ENCODE measurements around the gene CCS.
A peak's percentile ranks its signal among the peaks of the same experiment; 100 is the strongest.
"Not testable (repeated sequence)": the region's sequence is repeated elsewhere in the genome, so short reads cannot be mapped to it uniquely, and the experiment has no call there.

Gene CCS

DNA sequence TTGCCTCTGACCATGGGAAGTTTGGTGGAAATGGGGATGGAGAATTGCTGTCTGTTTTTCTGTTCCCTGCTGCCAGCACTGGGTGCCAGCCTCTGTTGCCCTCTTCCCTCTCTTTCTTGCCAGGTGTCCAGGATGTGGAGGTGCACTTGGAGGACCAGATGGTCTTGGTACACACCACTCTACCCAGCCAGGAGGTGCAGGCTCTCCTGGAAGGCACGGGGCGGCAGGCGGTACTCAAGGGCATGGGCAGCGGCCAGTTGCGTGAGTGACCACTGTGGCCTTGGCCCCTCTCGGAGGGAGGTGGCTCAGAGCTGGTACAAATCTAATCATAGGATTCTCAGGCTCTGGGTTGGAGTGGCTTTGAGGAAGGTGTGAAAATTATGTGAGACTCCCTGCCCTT, 6.0 kb downstream of the CCS start:
- no peak overlapping the region for H3K27ac ChIP-seq (ENCODE audit: low read length)
- H3K4me1 ChIP-seq (ENCODE audit: insufficient read depth, low read length), result no peaks in the 10 kb centered on the region
- no peaks in the 10 kb centered on the region for H3K27me3 ChIP-seq (ENCODE audit: insufficient read depth, low read length)
- H3K9me3 ChIP-seq (ENCODE audit: insufficient read depth, low read depth, low read length), result no peaks in the 10 kb centered on the region
- H3K4me3 ChIP-seq (ENCODE audit: low read length), result no peak overlapping the region
- no peak overlapping the region for H3K9ac ChIP-seq (ENCODE audit: low read depth, low read length)
- H3K36me3 ChIP-seq (ENCODE audit: insufficient read depth, low read depth, low read length), result peaks cover 31% of the 10 kb centered on the region

DNA sequence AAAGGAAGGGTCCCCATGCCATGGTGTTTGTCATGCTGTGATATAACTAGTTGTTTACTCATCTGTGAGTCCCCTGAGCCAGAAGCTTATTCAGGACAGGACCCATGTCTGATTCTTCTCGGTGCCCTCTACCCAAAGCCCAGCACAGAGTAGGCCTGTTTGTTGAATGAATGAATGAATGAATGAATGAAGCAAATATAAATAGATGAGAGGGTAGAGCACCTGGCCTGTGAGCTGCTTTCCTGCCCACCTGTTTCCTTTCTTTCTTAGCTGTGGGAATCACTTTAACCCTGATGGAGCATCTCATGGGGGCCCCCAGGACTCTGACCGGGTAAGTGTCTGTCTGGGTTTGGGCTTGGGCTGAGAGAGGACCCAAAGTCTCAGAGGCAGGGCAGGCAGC, 7.2 kb downstream of the CCS start:
- H3K9me3 ChIP-seq (ENCODE audit: insufficient read depth, low read depth, low read length), result no peaks in the 10 kb centered on the region
- no peak overlapping the region for H3K4me3 ChIP-seq (ENCODE audit: low read length)
- no peaks in the 10 kb centered on the region for H3K27me3 ChIP-seq (ENCODE audit: insufficient read depth, low read length)
- H3K27ac ChIP-seq (ENCODE audit: low read length), result no peak overlapping the region
- H3K9ac ChIP-seq (ENCODE audit: low read depth, low read length), result no peak overlapping the region
- peaks cover 41% of the 10 kb centered on the region for H3K36me3 ChIP-seq (ENCODE audit: insufficient read depth, low read depth, low read length)
- H3K4me1 ChIP-seq (ENCODE audit: insufficient read depth, low read length), result no peaks in the 10 kb centered on the region

DNA sequence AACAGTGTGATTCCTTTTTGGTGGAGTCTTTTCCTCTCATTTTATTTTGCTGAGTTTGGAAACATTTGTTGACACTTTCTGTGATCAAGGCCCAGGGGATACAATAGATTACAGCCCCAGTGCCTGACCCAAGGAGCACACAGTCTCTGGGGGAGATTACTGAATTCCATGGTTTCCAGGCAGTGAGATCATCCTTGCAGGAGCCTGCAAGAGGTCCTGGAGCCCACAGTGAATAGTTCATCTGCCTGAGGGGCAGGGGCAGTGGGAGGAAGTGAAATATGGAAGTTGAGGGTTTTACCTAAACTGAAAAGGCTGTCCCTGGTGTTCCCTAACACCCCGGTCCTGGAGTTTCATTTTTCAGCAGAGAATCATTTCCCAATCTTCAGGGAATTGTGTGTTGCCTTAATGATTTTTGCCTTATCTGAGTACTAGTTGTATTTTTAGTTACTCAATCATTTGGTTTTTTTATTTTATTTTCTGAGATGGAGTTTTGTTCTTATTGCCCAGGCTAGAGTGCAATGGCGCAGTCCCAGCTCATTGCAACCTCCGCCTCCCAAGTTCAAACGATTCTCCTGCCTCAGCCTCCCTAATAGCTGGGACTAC, 7.7 kb downstream of the CCS start:
- no peaks in the 10 kb centered on the region for H3K27me3 ChIP-seq (ENCODE audit: insufficient read depth, low read length)
- H3K36me3 ChIP-seq (ENCODE audit: insufficient read depth, low read depth, low read length), result peaks cover 46% of the 10 kb centered on the region
- H3K4me1 ChIP-seq (ENCODE audit: insufficient read depth, low read length), result no peaks in the 10 kb centered on the region
- H3K9me3 ChIP-seq (ENCODE audit: insufficient read depth, low read depth, low read length), result no peaks in the 10 kb centered on the region
- no peak overlapping the region for H3K27ac ChIP-seq (ENCODE audit: low read length)
- no peak overlapping the region for H3K4me3 ChIP-seq (ENCODE audit: low read length)
- H3K9ac ChIP-seq (ENCODE audit: low read depth, low read length), result no peak overlapping the region

DNA sequence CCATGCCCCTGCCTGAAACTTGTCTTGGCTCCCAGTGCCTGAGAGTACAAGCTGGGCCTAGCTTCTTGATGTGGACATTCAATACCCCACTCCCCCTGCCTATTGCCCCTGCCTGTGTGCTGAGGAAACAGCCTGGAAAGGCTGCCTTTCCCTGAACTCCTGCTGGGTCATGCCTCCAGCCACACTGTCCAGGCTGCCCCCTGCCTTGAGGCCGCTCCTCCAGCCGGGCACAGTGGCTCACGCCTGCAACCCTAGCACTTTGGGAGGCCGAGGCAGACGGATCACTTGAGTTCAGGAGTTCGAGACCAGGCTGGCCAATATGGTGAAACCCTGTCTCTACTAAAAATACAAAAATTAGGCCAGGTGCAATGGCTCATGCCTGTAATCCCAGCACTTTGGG, 10.1 kb downstream of the CCS start:
- Histone ChIP-seq H3K9ac (ENCODE audit: low read depth, low read length) (no peak overlapping the region), H3K36me3 (ENCODE audit: insufficient read depth, low read depth, low read length) (peaks cover 45% of the 10 kb centered on the region), H3K27ac (ENCODE audit: low read length) (no peak overlapping the region), H3K4me3 (ENCODE audit: low read length) (no peak overlapping the region), H3K9me3 (ENCODE audit: insufficient read depth, low read depth, low read length) (no peaks in the 10 kb centered on the region), H3K4me1 (ENCODE audit: insufficient read depth, low read length) (no peaks in the 10 kb centered on the region), H3K27me3 (ENCODE audit: insufficient read depth, low read length) (no peaks in the 10 kb centered on the region)

DNA sequence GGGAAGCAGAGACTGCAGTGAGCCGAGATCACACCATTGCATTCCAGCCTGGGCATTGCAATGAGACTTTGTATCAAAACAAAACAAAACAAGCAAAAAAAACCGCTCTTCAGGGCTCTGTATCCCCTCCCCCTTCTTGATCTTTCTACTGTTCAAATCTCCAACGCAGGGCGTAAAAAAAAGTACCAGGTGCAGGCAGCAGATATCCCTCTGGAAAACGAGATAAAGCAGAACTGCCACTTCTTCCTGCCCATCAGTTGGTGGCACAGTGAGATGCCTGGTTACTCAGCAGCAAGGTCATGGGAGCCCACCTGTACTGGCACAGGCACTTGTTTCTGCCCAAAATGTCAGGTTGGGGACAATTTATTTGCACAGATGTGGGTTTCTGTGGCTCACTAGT, 11.2 kb downstream of the CCS start:
- H3K9ac ChIP-seq (ENCODE audit: low read depth, low read length), result no peak overlapping the region
- no peaks in the 10 kb centered on the region for H3K9me3 ChIP-seq (ENCODE audit: insufficient read depth, low read depth, low read length)
- no peaks in the 10 kb centered on the region for H3K27me3 ChIP-seq (ENCODE audit: insufficient read depth, low read length)
- peaks cover 40% of the 10 kb centered on the region for H3K36me3 ChIP-seq (ENCODE audit: insufficient read depth, low read depth, low read length)
- H3K27ac ChIP-seq (ENCODE audit: low read length), result no peak overlapping the region
- H3K4me1 ChIP-seq (ENCODE audit: insufficient read depth, low read length), result no peaks in the 10 kb centered on the region
- H3K4me3 ChIP-seq (ENCODE audit: low read length), result no peak overlapping the region

DNA sequence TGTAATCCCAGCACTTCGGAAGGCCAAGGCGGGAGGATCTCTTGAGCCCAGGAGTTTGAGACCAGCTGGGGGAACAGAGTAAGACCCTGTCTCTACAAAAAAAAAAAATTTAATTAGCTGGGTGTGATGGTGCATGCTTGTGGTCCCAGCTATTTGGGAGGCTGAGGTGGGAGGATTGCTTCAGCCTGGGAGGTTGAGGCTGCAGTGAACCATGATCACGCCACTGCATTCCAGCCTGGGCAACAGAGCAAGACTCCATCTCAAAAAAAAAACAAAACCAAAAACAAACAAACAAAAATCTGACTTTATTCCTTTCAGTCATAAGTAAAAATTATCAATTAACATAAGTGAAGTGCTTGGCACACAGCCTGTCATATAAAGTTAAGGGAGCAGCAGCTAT, 13.6 kb downstream of the CCS start:
- H3K36me3 ChIP-seq (ENCODE audit: insufficient read depth, low read depth, low read length), result peaks cover 24% of the 10 kb centered on the region
- H3K9me3 ChIP-seq (ENCODE audit: insufficient read depth, low read depth, low read length); H3K27me3 ChIP-seq (ENCODE audit: insufficient read depth, low read length); H3K4me1 ChIP-seq (ENCODE audit: insufficient read depth, low read length); H3K4me3 ChIP-seq (ENCODE audit: low read length); H3K27ac ChIP-seq (ENCODE audit: low read length); H3K9ac ChIP-seq (ENCODE audit: low read depth, low read length): not testable (repeated sequence)

DNA sequence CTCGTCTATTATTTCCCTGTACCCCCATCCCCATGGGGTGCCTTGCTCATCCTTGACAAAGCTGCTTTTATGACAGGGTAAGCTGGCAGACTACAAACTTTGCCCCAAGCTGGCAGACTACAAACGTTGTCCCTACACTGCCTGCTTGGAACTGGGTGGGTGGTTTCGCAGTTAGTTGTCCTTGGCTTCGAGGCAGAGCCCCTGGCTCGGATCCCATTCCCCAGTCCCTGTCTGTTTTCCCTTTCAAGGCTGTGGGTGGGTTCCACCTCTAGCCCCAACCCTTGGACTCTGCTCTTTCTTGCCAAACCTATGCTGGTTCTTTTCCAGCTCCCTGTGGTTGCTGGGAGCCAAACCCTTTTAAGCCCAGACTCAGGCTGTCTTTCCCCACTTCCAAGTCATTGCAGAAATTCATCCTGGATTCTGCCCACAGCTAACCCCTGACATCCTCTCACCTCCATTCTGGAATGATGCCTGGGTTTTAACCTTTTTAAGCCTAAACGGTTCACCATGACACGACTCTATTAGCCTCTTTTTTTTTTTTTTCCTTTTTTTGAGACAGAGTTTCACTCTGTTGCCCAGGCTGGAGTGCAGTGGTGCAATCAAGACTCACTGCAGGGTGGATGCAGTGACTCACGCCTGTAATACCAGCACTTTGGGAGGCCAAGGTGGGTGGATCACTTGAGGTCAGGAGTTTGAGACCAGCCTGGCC, 14.3 kb downstream of the CCS start:
- Histone ChIP-seq H3K27ac (ENCODE audit: low read length) (no peak overlapping the region), H3K36me3 (ENCODE audit: insufficient read depth, low read depth, low read length) (peaks cover 19% of the 10 kb centered on the region), H3K4me1 (ENCODE audit: insufficient read depth, low read length) (no peaks in the 10 kb centered on the region), H3K9ac (ENCODE audit: low read depth, low read length) (no peak overlapping the region), H3K9me3 (ENCODE audit: insufficient read depth, low read depth, low read length) (no peaks in the 10 kb centered on the region), H3K4me3 (ENCODE audit: low read length) (no peak overlapping the region), H3K27me3 (ENCODE audit: insufficient read depth, low read length) (no peaks in the 10 kb centered on the region)

DNA sequence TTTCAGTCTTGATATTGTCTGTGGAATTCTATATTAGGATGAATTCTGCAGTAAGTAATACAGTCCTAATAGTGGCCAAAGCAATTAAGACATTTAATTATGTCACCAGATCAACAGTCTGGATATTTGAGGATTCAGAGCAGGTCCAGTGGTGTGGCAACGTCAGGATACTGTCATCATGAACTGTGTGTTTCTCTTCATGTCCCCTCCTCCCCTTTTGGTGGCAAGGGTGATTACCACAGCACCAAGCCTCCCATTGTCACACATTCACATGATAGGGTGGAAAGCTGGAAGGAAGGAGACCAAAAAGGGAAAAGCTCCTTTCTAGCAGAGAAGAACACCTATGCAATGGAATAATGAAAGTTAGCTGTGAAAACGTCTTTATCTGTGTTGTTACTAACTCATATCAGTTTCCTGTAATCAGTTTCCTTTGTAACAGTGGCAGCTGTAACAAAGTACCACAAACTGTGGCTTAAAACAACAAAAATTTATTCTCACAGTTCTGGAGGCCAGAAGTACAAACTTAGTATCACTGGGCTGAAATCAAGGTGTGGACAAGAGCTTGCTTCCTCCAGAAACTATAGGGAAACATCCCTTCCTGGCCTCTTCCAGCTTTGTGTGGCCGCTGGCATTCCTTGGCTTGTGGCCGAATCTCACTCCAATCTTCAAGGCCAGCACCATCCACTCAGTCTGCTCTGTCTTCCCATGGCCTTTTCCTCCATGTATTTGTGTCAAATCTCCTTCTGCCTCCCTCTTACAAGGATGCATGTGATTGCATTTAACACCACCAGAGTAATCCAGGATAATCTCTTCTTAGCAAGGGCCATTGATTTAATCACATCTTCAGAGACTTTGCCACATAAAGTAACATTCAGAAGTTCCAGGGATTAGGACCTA, 17.0 kb downstream of the CCS start:
- Histone ChIP-seq H3K4me1 (ENCODE audit: insufficient read depth, low read length) (no peaks in the 10 kb centered on the region), H3K9me3 (ENCODE audit: insufficient read depth, low read depth, low read length) (no peaks in the 10 kb centered on the region), H3K9ac (ENCODE audit: low read depth, low read length) (no peak overlapping the region), H3K27ac (ENCODE audit: low read length) (no peak overlapping the region), H3K27me3 (ENCODE audit: insufficient read depth, low read length) (no peaks in the 10 kb centered on the region), H3K36me3 (ENCODE audit: insufficient read depth, low read depth, low read length) (peaks cover 10% of the 10 kb centered on the region), H3K4me3 (ENCODE audit: low read length) (no peak overlapping the region)

DNA sequence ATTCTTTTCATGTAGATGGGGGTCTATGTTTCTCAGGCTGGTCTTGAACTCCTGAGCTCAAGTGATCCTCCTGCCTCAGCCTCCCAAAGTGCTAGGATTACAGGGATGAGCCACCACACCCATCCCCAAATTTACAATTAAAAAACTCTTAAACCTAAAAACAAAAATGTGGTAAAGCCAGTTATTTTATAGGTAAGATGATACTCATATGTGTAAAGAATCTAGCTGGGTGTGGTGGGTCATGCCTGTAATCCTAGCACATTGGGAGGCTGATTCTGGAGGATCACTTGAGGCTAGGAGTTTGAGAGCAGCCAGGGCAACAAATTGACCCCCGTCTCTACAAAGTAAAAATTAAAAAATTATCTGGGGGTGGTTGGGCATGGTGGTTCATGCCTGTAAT, 19.5 kb downstream of the CCS start:
- Histone ChIP-seq H3K4me3 (ENCODE audit: low read length) (no peak overlapping the region), H3K9me3 (ENCODE audit: insufficient read depth, low read depth, low read length) (no peaks in the 10 kb centered on the region), H3K9ac (ENCODE audit: low read depth, low read length) (no peak overlapping the region), H3K27ac (ENCODE audit: low read length) (no peak overlapping the region), H3K27me3 (ENCODE audit: insufficient read depth, low read length) (no peaks in the 10 kb centered on the region), H3K4me1 (ENCODE audit: insufficient read depth, low read length) (no peaks in the 10 kb centered on the region), H3K36me3 (ENCODE audit: insufficient read depth, low read depth, low read length) (peaks cover 3% of the 10 kb centered on the region; the same call in 1 of the 2 replicates)

DNA sequence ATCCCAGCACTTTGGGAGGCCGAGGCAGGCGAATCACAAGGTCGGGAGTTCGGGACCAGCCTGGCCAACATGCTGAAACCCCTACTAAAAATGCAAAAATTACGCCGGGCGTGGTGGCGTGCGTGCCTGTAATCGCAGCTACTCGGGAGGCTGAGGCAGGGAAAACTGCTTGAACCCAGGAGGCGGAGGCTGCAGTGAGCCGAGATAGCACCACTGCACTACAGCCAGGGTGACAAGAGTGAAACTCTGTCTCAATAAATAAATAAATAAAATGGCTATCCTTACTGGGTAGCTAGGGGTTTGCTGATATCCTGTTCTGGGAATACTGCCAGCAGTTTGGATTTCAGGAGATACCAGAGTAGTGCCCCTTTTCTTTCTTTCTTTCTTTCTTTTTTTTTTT, 21.1 kb downstream of the CCS start:
- H3K9me3 ChIP-seq (ENCODE audit: insufficient read depth, low read depth, low read length), result no peaks in the 10 kb centered on the region
- H3K4me1 ChIP-seq (ENCODE audit: insufficient read depth, low read length), result peaks cover 12% of the 10 kb centered on the region
- H3K27ac ChIP-seq (ENCODE audit: low read length), result no peak overlapping the region
- no peak overlapping the region for H3K9ac ChIP-seq (ENCODE audit: low read depth, low read length)
- H3K36me3 ChIP-seq (ENCODE audit: insufficient read depth, low read depth, low read length), result peaks cover 19% of the 10 kb centered on the region
- H3K27me3 ChIP-seq (ENCODE audit: insufficient read depth, low read length), result no peaks in the 10 kb centered on the region
- H3K4me3 ChIP-seq (ENCODE audit: low read length), result no peak overlapping the region

DNA sequence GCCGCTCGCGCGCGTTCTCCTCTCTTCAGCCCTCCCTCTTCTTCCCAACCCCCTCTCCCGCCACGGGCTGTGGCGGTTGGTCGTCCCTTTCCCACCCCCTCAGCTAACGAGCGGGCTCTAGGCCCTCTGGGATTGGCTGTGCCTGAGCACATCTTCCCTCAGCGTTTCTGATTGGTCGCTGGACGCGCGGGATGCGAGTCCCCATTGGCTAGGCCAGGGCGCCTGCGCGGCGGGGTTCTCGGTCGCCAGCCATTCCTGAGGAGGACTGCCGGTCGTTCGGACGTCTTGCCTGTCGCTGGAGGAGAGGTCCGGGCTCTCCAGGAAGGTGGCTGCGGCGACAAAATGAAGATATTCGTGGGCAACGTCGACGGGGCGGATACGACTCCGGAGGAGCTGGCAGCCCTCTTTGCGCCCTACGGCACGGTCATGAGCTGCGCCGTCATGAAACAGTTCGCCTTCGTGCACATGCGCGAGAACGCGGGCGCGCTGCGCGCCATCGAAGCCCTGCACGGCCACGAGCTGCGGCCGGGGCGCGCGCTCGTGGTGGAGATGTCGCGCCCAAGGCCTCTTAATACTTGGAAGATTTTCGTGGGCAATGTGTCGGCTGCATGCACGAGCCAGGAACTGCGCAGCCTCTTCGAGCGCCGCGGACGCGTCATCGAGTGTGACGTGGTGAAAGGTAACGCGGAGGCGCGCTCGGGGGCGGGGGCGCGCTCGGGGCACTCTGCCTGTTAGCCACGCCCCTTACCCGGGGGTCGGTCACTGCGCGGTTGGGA, 23.6 kb downstream of the CCS start, which contains the start of gene RBM14:
TSS of gene RBM14 (plus strand) at position 252 of the 776 bp plus-strand sequence. CDS start at position 343, 91 bp downstream.
- Histone ChIP-seq H3K4me1 (ENCODE audit: insufficient read depth, low read length) (peaks cover 22% of the 10 kb centered on the region), H3K27me3 (ENCODE audit: insufficient read depth, low read length) (no peaks in the 10 kb centered on the region), H3K4me3 (ENCODE audit: low read length) (peak within 1 kb of the TSS; percentile 98), H3K27ac (ENCODE audit: low read length) (peak within 1 kb of the TSS; percentile 94), H3K9me3 (ENCODE audit: insufficient read depth, low read depth, low read length) (no peaks in the 10 kb centered on the region), H3K36me3 (ENCODE audit: insufficient read depth, low read depth, low read length) (peaks cover 38% of the 10 kb centered on the region), H3K9ac (ENCODE audit: low read depth, low read length) (peak within 1 kb of the TSS; percentile 99)
